K562 (cell line): ENCODE data around the gene SPHK2. TPM values are rescaled to one million over a fixed set of nuclear protein-coding genes. Genes with fewer than 3 reads are reported as not detected.

Experiments
- CCAR2 ChIP-seq: fragments of 200-400 bp; formaldehyde crosslinking; IDR thresholded peaks from 2 replicates; pipeline ENCODE4 v1.6.1; 2017; ENCODE audit warnings: mild to moderate bottlenecking, low read depth, low read length
- POLR2G ChIP-seq: fragments of 200-400 bp; formaldehyde crosslinking; IDR thresholded peaks from 2 replicates; pipeline ENCODE4 v1.6.1; 2017; ENCODE audit warnings: low read depth, mild to moderate bottlenecking, antibody characterized with exemption, low read length, moderate library complexity
- ZFP1 ChIP-seq: fragments of 450-650 bp; formaldehyde crosslinking; IDR thresholded peaks from 2 replicates; pipeline ENCODE4 v1.4.0; 2020; ENCODE audit warnings: mild to moderate bottlenecking, mixed read lengths
- ZNF347 ChIP-seq: fragments of 450-650 bp; formaldehyde crosslinking; IDR thresholded peaks from 2 replicates; pipeline ENCODE4 v1.4.0; 2020; ENCODE audit warnings: low read depth, mild to moderate bottlenecking, moderate library complexity
- polyA plus RNA-seq, 8 experiments: library from polyadenylated mRNA; depleted of rRNA in 4 of 8; stranded (reverse) in 5 of 8; unstranded in 3 of 8; fragments of >200 nt; fragmentation: Nextera tagmentation in 2 of 8; fragmentation: Illumina TruSeq in 1 of 8; extraction: Ambion mirVana in 2 of 8; extraction: Trizol in 1 of 8; gene quantifications; 2 replicates each; pipeline versions ENCODE4 v1.2.1 to v1.2.3, GENCODE V29; 2011 to 2014; ENCODE audit warnings: inconsistent platforms in 1 of 8, missing spikeins in 1 of 8
- total RNA-seq, 7 experiments: library from RNA; depleted of rRNA in 6 of 7; stranded (reverse); fragments of >200 nt in 6 of 7; fragmentation: Illumina TruSeq in 2 of 7; extraction: Trizol in 2 of 7; gene quantifications; 2 replicates each; pipeline versions ENCODE4 v1.2.1 to v1.2.3, GENCODE V29; 2011 to 2021; ENCODE audit warnings: low replicate concordance in 1 of 7
- TF ChIP-seq, protein P1 (sequence below): fragments of 450-650 bp; IDR thresholded peaks from 2 replicates; pipeline ENCODE4 v1.6.1; 2016; ENCODE audit warnings: mild to moderate bottlenecking, moderate library complexity
- TF ChIP-seq, protein P2 (sequence below): fragments of 450-650 bp; IDR thresholded peaks from 2 replicates; pipeline ENCODE4 v1.6.1; 2017; ENCODE audit warnings: antibody characterized with exemption, mild to moderate bottlenecking

The SPHK2 gene
- total and polyA plus RNA-seq, 9 of the 15 experiments (the other 6 are each of a cell fraction or from before 2014, with no cell fraction given) = 0.10 to 15.2 (median 2.9) TPM

GRCh38 chr19:48634424-48635262 is 15.3 kb downstream of the SPHK2 start (continued):
- TF ChIP-seq, protein P1, sequence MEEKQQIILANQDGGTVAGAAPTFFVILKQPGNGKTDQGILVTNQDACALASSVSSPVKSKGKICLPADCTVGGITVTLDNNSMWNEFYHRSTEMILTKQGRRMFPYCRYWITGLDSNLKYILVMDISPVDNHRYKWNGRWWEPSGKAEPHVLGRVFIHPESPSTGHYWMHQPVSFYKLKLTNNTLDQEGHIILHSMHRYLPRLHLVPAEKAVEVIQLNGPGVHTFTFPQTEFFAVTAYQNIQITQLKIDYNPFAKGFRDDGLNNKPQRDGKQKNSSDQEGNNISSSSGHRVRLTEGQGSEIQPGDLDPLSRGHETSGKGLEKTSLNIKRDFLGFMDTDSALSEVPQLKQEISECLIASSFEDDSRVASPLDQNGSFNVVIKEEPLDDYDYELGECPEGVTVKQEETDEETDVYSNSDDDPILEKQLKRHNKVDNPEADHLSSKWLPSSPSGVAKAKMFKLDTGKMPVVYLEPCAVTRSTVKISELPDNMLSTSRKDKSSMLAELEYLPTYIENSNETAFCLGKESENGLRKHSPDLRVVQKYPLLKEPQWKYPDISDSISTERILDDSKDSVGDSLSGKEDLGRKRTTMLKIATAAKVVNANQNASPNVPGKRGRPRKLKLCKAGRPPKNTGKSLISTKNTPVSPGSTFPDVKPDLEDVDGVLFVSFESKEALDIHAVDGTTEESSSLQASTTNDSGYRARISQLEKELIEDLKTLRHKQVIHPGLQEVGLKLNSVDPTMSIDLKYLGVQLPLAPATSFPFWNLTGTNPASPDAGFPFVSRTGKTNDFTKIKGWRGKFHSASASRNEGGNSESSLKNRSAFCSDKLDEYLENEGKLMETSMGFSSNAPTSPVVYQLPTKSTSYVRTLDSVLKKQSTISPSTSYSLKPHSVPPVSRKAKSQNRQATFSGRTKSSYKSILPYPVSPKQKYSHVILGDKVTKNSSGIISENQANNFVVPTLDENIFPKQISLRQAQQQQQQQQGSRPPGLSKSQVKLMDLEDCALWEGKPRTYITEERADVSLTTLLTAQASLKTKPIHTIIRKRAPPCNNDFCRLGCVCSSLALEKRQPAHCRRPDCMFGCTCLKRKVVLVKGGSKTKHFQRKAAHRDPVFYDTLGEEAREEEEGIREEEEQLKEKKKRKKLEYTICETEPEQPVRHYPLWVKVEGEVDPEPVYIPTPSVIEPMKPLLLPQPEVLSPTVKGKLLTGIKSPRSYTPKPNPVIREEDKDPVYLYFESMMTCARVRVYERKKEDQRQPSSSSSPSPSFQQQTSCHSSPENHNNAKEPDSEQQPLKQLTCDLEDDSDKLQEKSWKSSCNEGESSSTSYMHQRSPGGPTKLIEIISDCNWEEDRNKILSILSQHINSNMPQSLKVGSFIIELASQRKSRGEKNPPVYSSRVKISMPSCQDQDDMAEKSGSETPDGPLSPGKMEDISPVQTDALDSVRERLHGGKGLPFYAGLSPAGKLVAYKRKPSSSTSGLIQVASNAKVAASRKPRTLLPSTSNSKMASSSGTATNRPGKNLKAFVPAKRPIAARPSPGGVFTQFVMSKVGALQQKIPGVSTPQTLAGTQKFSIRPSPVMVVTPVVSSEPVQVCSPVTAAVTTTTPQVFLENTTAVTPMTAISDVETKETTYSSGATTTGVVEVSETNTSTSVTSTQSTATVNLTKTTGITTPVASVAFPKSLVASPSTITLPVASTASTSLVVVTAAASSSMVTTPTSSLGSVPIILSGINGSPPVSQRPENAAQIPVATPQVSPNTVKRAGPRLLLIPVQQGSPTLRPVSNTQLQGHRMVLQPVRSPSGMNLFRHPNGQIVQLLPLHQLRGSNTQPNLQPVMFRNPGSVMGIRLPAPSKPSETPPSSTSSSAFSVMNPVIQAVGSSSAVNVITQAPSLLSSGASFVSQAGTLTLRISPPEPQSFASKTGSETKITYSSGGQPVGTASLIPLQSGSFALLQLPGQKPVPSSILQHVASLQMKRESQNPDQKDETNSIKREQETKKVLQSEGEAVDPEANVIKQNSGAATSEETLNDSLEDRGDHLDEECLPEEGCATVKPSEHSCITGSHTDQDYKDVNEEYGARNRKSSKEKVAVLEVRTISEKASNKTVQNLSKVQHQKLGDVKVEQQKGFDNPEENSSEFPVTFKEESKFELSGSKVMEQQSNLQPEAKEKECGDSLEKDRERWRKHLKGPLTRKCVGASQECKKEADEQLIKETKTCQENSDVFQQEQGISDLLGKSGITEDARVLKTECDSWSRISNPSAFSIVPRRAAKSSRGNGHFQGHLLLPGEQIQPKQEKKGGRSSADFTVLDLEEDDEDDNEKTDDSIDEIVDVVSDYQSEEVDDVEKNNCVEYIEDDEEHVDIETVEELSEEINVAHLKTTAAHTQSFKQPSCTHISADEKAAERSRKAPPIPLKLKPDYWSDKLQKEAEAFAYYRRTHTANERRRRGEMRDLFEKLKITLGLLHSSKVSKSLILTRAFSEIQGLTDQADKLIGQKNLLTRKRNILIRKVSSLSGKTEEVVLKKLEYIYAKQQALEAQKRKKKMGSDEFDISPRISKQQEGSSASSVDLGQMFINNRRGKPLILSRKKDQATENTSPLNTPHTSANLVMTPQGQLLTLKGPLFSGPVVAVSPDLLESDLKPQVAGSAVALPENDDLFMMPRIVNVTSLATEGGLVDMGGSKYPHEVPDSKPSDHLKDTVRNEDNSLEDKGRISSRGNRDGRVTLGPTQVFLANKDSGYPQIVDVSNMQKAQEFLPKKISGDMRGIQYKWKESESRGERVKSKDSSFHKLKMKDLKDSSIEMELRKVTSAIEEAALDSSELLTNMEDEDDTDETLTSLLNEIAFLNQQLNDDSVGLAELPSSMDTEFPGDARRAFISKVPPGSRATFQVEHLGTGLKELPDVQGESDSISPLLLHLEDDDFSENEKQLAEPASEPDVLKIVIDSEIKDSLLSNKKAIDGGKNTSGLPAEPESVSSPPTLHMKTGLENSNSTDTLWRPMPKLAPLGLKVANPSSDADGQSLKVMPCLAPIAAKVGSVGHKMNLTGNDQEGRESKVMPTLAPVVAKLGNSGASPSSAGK = peak; percentile 88
- TF ChIP-seq ZFP1 (CRISPR knock-in tag) (peak; percentile 70; the same call in 1 of the 2 replicates), POLR2G (peak; percentile 67), CCAR2 (no peak), ZNF347 (CRISPR knock-in tag) (no peak)
- TF ChIP-seq, protein P2, sequence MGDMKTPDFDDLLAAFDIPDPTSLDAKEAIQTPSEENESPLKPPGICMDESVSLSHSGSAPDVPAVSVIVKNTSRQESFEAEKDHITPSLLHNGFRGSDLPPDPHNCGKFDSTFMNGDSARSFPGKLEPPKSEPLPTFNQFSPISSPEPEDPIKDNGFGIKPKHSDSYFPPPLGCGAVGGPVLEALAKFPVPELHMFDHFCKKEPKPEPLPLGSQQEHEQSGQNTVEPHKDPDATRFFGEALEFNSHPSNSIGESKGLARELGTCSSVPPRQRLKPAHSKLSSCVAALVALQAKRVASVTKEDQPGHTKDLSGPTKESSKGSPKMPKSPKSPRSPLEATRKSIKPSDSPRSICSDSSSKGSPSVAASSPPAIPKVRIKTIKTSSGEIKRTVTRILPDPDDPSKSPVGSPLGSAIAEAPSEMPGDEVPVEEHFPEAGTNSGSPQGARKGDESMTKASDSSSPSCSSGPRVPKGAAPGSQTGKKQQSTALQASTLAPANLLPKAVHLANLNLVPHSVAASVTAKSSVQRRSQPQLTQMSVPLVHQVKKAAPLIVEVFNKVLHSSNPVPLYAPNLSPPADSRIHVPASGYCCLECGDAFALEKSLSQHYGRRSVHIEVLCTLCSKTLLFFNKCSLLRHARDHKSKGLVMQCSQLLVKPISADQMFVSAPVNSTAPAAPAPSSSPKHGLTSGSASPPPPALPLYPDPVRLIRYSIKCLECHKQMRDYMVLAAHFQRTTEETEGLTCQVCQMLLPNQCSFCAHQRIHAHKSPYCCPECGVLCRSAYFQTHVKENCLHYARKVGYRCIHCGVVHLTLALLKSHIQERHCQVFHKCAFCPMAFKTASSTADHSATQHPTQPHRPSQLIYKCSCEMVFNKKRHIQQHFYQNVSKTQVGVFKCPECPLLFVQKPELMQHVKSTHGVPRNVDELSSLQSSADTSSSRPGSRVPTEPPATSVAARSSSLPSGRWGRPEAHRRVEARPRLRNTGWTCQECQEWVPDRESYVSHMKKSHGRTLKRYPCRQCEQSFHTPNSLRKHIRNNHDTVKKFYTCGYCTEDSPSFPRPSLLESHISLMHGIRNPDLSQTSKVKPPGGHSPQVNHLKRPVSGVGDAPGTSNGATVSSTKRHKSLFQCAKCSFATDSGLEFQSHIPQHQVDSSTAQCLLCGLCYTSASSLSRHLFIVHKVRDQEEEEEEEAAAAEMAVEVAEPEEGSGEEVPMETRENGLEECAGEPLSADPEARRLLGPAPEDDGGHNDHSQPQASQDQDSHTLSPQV = peak; percentile 83
